HepG2 (cell line): ENCODE measurements around the gene TNFSF12. TPM values are rescaled to one million over a fixed set of nuclear protein-coding genes. Genes with fewer than 3 reads are reported as not detected.

Experiments
- BCL6 ChIP-seq: IDR thresholded peaks from 2 replicates; pipeline ENCODE4 v1.6.1; 2016; ENCODE audit warnings: missing genetic modification reagents, missing compliant biosample characterization
- CBFB ChIP-seq: sonication (generic); formaldehyde crosslinking; IDR thresholded peaks from 2 replicates; pipeline ENCODE4 v1.4.0; 2020; ENCODE audit warnings: missing genetic modification reagents
- CREM ChIP-seq, 2 experiments: sonication (generic) in 1 of 2; formaldehyde crosslinking in 1 of 2; IDR thresholded peaks; 2 replicates each; pipeline versions ENCODE4 v1.4.0 to v1.6.1; 2016 to 2020; ENCODE audit warnings: antibody characterized with exemption in 1 of 2, mild to moderate bottlenecking in 1 of 2, missing genetic modification reagents in 1 of 2
- CTCF ChIP-seq: sonication (generic); formaldehyde crosslinking; IDR thresholded peaks from 2 replicates; pipeline ENCODE4 v1.5.0; 2020; ENCODE audit warnings: mild to moderate bottlenecking, missing genetic modification reagents, moderate library complexity
- ETV6 ChIP-seq: sonication (generic); formaldehyde crosslinking; conservative IDR thresholded peaks from 2 replicates; pipeline ENCODE4 v1.4.0; 2020; ENCODE audit warnings: missing genetic modification reagents
- GATAD1 ChIP-seq: IDR thresholded peaks from 2 replicates; pipeline ENCODE4 v1.6.1; 2016; ENCODE audit warnings: missing genetic modification reagents, missing compliant biosample characterization
- HNRNPH1 ChIP-seq: fragments of 200-400 bp; formaldehyde crosslinking; optimal IDR thresholded peaks from 2 replicates; pipeline ENCODE3; 2017; ENCODE audit warnings: mild to moderate bottlenecking, low read depth, low read length
- HOMEZ ChIP-seq: IDR thresholded peaks from 2 replicates; pipeline ENCODE4 v1.6.1; 2016; ENCODE audit warnings: low read depth
- KDM1A ChIP-seq: IDR thresholded peaks from 2 replicates; pipeline ENCODE4 v1.6.1; 2016; ENCODE audit warnings: missing compliant biosample characterization
- NFE2 ChIP-seq: sonication (generic); formaldehyde crosslinking; IDR thresholded peaks from 2 replicates; pipeline ENCODE4 v1.4.0; 2020; ENCODE audit warnings: missing genetic modification reagents
- NFE2L1 ChIP-seq: sonication (generic); formaldehyde crosslinking; IDR thresholded peaks from 2 replicates; pipeline ENCODE4 v1.4.0; 2020; ENCODE audit warnings: missing genetic modification reagents, mild to moderate bottlenecking, borderline replicate concordance
- PBX2 ChIP-seq: IDR thresholded peaks from 2 replicates; pipeline ENCODE4 v1.6.1; 2016; ENCODE audit warnings: control low read depth
- PRDM4 ChIP-seq: sonication (generic); formaldehyde crosslinking; IDR thresholded peaks from 2 replicates; pipeline ENCODE4 v1.9.0; 2021; ENCODE audit warnings: missing genetic modification reagents, borderline replicate concordance
- PREB ChIP-seq: sonication (generic); formaldehyde crosslinking; IDR thresholded peaks from 2 replicates; pipeline ENCODE4 v1.4.0; 2020; ENCODE audit warnings: missing genetic modification reagents
- SNAI1 ChIP-seq: sonication (generic); formaldehyde crosslinking; IDR thresholded peaks from 2 replicates; pipeline ENCODE4 v1.5.0; 2020; ENCODE audit warnings: mild to moderate bottlenecking, missing genetic modification reagents, borderline replicate concordance
- SSRP1 ChIP-seq: IDR thresholded peaks from 2 replicates; pipeline ENCODE4 v1.6.1; 2016; ENCODE audit warnings: control low read depth
- ZC3H13 ChIP-seq: sonication (generic); formaldehyde crosslinking; IDR thresholded peaks from 2 replicates; pipeline ENCODE4 v1.8.1; 2023; ENCODE audit warnings: mild to moderate bottlenecking, missing genetic modification reagents, moderate library complexity
- ZNF207 ChIP-seq: fragments of 450-650 bp; IDR thresholded peaks from 2 replicates; pipeline ENCODE4 v1.6.1; 2016; ENCODE audit warnings: antibody characterized with exemption, borderline replicate concordance
- ZNF292 ChIP-seq: sonication (generic); formaldehyde crosslinking; IDR thresholded peaks from 2 replicates; pipeline ENCODE4 v1.8.1; 2022; ENCODE audit warnings: mild to moderate bottlenecking, low read depth, missing genetic modification reagents, borderline replicate concordance
- ZNF564 ChIP-seq: sonication (generic); formaldehyde crosslinking; IDR thresholded peaks from 2 replicates; pipeline ENCODE4 v1.8.1; 2023; ENCODE audit warnings: mild to moderate bottlenecking, missing genetic modification reagents
- polyA plus RNA-seq, 8 experiments: library from polyadenylated mRNA; depleted of rRNA in 3 of 8; stranded (reverse) in 7 of 8; unstranded in 1 of 8; fragments of >200 nt; fragmentation: Illumina TruSeq in 4 of 8; extraction: Trizol in 4 of 8; gene quantifications; 2 replicates each; pipeline versions ENCODE4 v1.2.1 to v1.2.3, GENCODE V29; 2011 to 2016; ENCODE audit warnings: low read depth in 4 of 8, missing spikeins in 1 of 8, mixed read lengths in 1 of 8; ENCODE audit not compliant: insufficient read depth in 1 of 8
- total RNA-seq, 5 experiments: library from RNA; depleted of rRNA; stranded (reverse); fragments of >200 nt; fragmentation: Illumina TruSeq; extraction: Trizol; gene quantifications; 2 replicates each; pipeline ENCODE4 v1.2.3, GENCODE V29; 2016; ENCODE audit warnings: low read depth in 1 of 5

TNFSF12 gene
- total and polyA plus RNA-seq, 2 of the 13 experiments (the other 11 are each of a cell fraction or from before 2014, with no cell fraction given) = 0.93 to 7.2 TPM

- TF ChIP-seq PRDM4 (no peak), BCL6 (no peak; the same call in 1 of the 2 replicates), CREM (IDR thresholded peaks at IDR 0.05) (peak; percentile 98), CREM (CRISPR knock-in tag; IDR thresholded peaks at IDR 0.05) (0 out of 2 replicates have a peak, but pooled peaks have one; percentile 54), CBFB (CRISPR knock-in tag) (peak; percentile 81; the same call in 1 of the 2 replicates), KDM1A (CRISPR knock-in tag) (no peak), PBX2 (CRISPR knock-in tag) (peak; percentile 99), ZC3H13 (CRISPR knock-in tag) (no peak; the same call in 1 of the 2 replicates), ZNF564 (no peak; the same call in 1 of the 2 replicates), SSRP1 (peak; percentile 38; the same call in 1 of the 2 replicates), ZNF292 (no peak), NFE2 (CRISPR knock-in tag) (no peak), PREB (CRISPR knock-in tag) (no peak), GATAD1 (CRISPR knock-in tag) (no peak), NFE2L1 (CRISPR knock-in tag) (no peak), CTCF (CRISPR knock-in tag) (0 out of 2 replicates have a peak, but pooled peaks have one; percentile 2), ZNF207 (no peak), HOMEZ (CRISPR knock-in tag) (no peak), SNAI1 (CRISPR knock-in tag) (peak; percentile 84; the same call in 1 of the 2 replicates), HNRNPH1 (no peak), ETV6 (CRISPR knock-in tag) (no peak)
These were observed 23.9 kb downstream of the TNFSF12 start (continued) for GRCh38 chr17:7572588-7573323.
